Subcutaneous abdominal adipose tissue (tissue), 5 donors: ENCODE measurements around the gene LENG9.

ENCODE experiments used
- H3K27ac ChIP-seq: one replicate; pipeline ENCODE4 v1.7.0; 2013; ENCODE audit warnings: low read depth, mild to moderate bottlenecking, inconsistent platforms, low read length, moderate library complexity
- H3K27me3 ChIP-seq, 5 donors: one replicate each; pipeline ENCODE4 v1.7.0; 2013; ENCODE audit warnings: low read length in 5 of 5, inconsistent platforms in 1 of 5; ENCODE audit not compliant: control insufficient read depth in 5 of 5, insufficient read depth in 4 of 5
- H3K36me3 ChIP-seq, 5 donors: one replicate each; pipeline ENCODE4 v1.7.0; 2013; ENCODE audit warnings: low read length in 5 of 5; ENCODE audit not compliant: control insufficient read depth in 5 of 5, insufficient read depth in 5 of 5
- H3K4me1 ChIP-seq, 5 donors: one replicate each; pipeline ENCODE4 v1.7.0; 2013; ENCODE audit warnings: low read length in 5 of 5, mild to moderate bottlenecking in 3 of 5, moderate library complexity in 1 of 5; ENCODE audit not compliant: control insufficient read depth in 5 of 5, insufficient read depth in 5 of 5
- H3K4me3 ChIP-seq, 5 donors: one replicate each; pipeline ENCODE4 v1.7.0; 2013; ENCODE audit warnings: low read length in 5 of 5, low read depth in 1 of 5
- H3K9ac ChIP-seq, 5 donors: one replicate each; pipeline ENCODE4 v1.7.0; 2013; ENCODE audit warnings: low read length in 5 of 5, mild to moderate bottlenecking in 4 of 5, moderate library complexity in 3 of 5
- H3K9me3 ChIP-seq, 5 donors: one replicate each; pipeline ENCODE4 v1.7.0; 2013; ENCODE audit warnings: low read length in 5 of 5; ENCODE audit not compliant: control insufficient read depth in 5 of 5
- donor health status: healthy.
- donor health status: healthy.
- donor health status: healthy.
- donor health status: healthy.
- donor health status: healthy.

The LENG9 gene

GRCh38 chr19:54424660-54425381 is 38.8 kb downstream of the LENG9 start:
- Histone ChIP-seq H3K27ac (no peak overlapping the region), H3K9ac (no peak overlapping the region), H3K4me3 (no peak overlapping the region), H3K9me3 (no peaks in the 10 kb centered on the region), H3K27me3 (peaks cover 23 to 49% (median 35%) of the 10 kb centered on the region in 5 donors), H3K36me3 (no peaks in the 10 kb centered on the region), H3K4me1 (peaks cover 0 to 10% (median 5%) of the 10 kb centered on the region in 5 donors)

GRCh38 chr19:54424201-54424600 is 39.4 kb downstream of the LENG9 start:
- Histone ChIP-seq H3K27me3 (peaks cover 22 to 49% (median 35%) of the 10 kb centered on the region in 5 donors), H3K36me3 (no peaks in the 10 kb centered on the region), H3K9me3 (no peaks in the 10 kb centered on the region), H3K4me1 (peaks cover 0 to 8% (median 5%) of the 10 kb centered on the region in 5 donors), H3K27ac (no peak overlapping the region), H3K9ac (no peak overlapping the region), H3K4me3 (no peak overlapping the region)

GRCh38 chr19:54422136-54422535 is 41.4 kb downstream of the LENG9 start:
- H3K9me3 ChIP-seq = no peaks in the 10 kb centered on the region
- H3K27ac ChIP-seq = no peak overlapping the region
- no peaks in the 10 kb centered on the region for H3K36me3 ChIP-seq
- H3K27me3 ChIP-seq = peaks cover 21 to 53% (median 37%) of the 10 kb centered on the region in 5 donors
- H3K9ac ChIP-seq = no peak overlapping the region
- peaks cover 3 to 17% (median 12%) of the 10 kb centered on the region in 5 donors for H3K4me1 ChIP-seq
- no peak overlapping the region for H3K4me3 ChIP-seq

GRCh38 chr19:54421521-54421920 is 42.1 kb downstream of the LENG9 start:
- Histone ChIP-seq H3K27me3 (peaks cover 21 to 58% (median 43%) of the 10 kb centered on the region in 5 donors), H3K4me1 (peaks cover 3 to 23% (median 18%) of the 10 kb centered on the region in 5 donors), H3K9ac (no peak overlapping the region), H3K9me3 (no peaks in the 10 kb centered on the region), H3K36me3 (no peaks in the 10 kb centered on the region), H3K27ac (no peak overlapping the region), H3K4me3 (no peak overlapping the region)

GRCh38 chr19:54421169-54421516 is 42.4 kb downstream of the LENG9 start:
- H3K36me3 ChIP-seq = no peaks in the 10 kb centered on the region
- no peaks in the 10 kb centered on the region for H3K9me3 ChIP-seq
- no peak overlapping the region for H3K9ac ChIP-seq
- no peak overlapping the region for H3K4me3 ChIP-seq
- no peak overlapping the region for H3K27ac ChIP-seq
- H3K27me3 ChIP-seq = peaks cover 22 to 58% (median 43%) of the 10 kb centered on the region in 5 donors
- peaks cover 3 to 27% (median 22%) of the 10 kb centered on the region in 5 donors for H3K4me1 ChIP-seq

- Histone ChIP-seq H3K36me3 (no peaks in the 10 kb centered on the region), H3K4me3 (no peak overlapping the region), H3K27me3 (peaks cover 26 to 61% (median 44%) of the 10 kb centered on the region in 5 donors), H3K9ac (peak overlapping the region in 1 of 5 donors; percentile 20), H3K4me1 (peaks cover 3 to 32% (median 25%) of the 10 kb centered on the region in 5 donors), H3K9me3 (no peaks in the 10 kb centered on the region), H3K27ac (no peak overlapping the region)
These were observed 43.0 kb downstream of the LENG9 start for GRCh38 chr19:54420383-54421168.

GRCh38 chr19:54420068-54420382 is 43.6 kb downstream of the LENG9 start:
- H3K9me3 ChIP-seq = no peaks in the 10 kb centered on the region
- H3K36me3 ChIP-seq = no peaks in the 10 kb centered on the region
- H3K9ac ChIP-seq = peak overlapping the region in 1 of 5 donors; percentile 20
- peaks cover 3 to 34% (median 25%) of the 10 kb centered on the region in 5 donors for H3K4me1 ChIP-seq
- H3K4me3 ChIP-seq = no peak overlapping the region
- H3K27ac ChIP-seq = no peak overlapping the region
- peaks cover 26 to 57% (median 45%) of the 10 kb centered on the region in 5 donors for H3K27me3 ChIP-seq

- Histone ChIP-seq H3K4me1 (peaks cover 3 to 34% (median 25%) of the 10 kb centered on the region in 5 donors), H3K9me3 (no peaks in the 10 kb centered on the region), H3K27me3 (peaks cover 32 to 61% (median 50%) of the 10 kb centered on the region in 5 donors), H3K4me3 (no peak overlapping the region), H3K9ac (no peak overlapping the region), H3K36me3 (no peaks in the 10 kb centered on the region), H3K27ac (no peak overlapping the region)
These were observed 44.4 kb downstream of the LENG9 start for GRCh38 chr19:54418930-54419800.

- Histone ChIP-seq H3K4me3 (peak overlapping the region in 1 of 5 donors; percentile 16), H3K9ac (no peak overlapping the region), H3K4me1 (peaks cover 3 to 34% (median 25%) of the 10 kb centered on the region in 5 donors), H3K27ac (no peak overlapping the region), H3K36me3 (no peaks in the 10 kb centered on the region), H3K9me3 (peaks cover 0 to 3% (median 0%) of the 10 kb centered on the region in 5 donors), H3K27me3 (peaks cover 32 to 63% (median 50%) of the 10 kb centered on the region in 5 donors)
These were observed 45.3 kb downstream of the LENG9 start for GRCh38 chr19:54418030-54418929.
